A673 (cell line): Measurements from ENCODE around the gene DNMT3A.

ENCODE experiments used
- CTCF ChIP-seq: fragments of 300-800, 200-600 bp; sonication (generic); conservative IDR thresholded peaks from 2 replicates; pipeline ENCODE4 v1.5.1; 2017; ENCODE audit warnings: low read depth, mild to moderate bottlenecking, antibody characterized with exemption, low read length, moderate library complexity, mixed read lengths
- EZH2 ChIP-seq: fragments of 200-600 bp; sonication (generic); IDR thresholded peaks from 2 replicates; pipeline ENCODE4 v1.6.1; 2017; ENCODE audit warnings: borderline replicate concordance, low read depth, mild to moderate bottlenecking, mixed read lengths, antibody characterized with exemption, low read length; ENCODE audit not compliant: poor library complexity, severe bottlenecking

GRCh38 chr2:25301453-25302352 is 40.0 kb downstream of the DNMT3A start:
- no peak for TF ChIP-seq CTCF
- TF ChIP-seq EZH2: no peak
